Measurements from ENCODE around the gene VAV1.

VAV1 gene

DNA sequence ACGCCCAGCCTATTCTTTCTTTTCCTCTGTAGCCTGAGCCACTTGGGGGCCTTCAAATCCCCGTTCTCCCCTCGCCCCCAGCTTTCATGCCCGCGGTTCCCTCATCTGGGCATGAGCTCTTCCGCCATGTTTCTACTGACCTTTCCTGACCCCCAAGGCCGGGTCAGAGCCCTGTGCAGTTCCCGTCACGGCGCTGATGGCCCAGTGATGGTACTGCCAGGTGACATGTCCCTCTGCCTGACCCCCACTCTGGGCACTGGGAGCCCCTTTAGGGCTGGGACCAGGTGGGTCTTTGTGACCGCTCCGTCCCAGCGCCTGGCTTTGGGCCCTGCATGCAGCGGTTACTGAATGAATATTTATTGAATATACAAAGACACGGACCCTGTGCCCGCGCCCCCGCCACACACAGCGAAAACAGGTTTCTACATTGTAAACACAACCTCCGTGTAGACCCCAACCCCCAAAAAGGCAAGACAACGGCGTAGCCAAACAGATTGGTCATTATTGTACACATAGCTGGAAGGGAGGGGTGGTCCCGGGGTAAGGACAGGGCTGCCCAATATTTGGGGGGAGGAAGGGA, 42.8 kb upstream of the VAV1 start:
- TF ChIP-seq CTCF (conservative IDR thresholded peaks at IDR 0.05) (no peak), ZFX (IDR thresholded peaks at IDR 0.05) (no peak)
- H3K27ac ChIP-seq: no peak overlapping the region

GRCh38 chr19:6730153-6730804, 42.2 kb upstream of the VAV1 start:
- no peak for TF ChIP-seq CTCF (conservative IDR thresholded peaks at IDR 0.05)
- no peak for TF ChIP-seq ZFX (IDR thresholded peaks at IDR 0.05)
- H3K27ac ChIP-seq: no peak overlapping the region

GRCh38 chr19:6730941-6731670, 41.4 kb upstream of the VAV1 start:
- no peak overlapping the region for H3K27ac ChIP-seq
- TF ChIP-seq ZFX (IDR thresholded peaks at IDR 0.05) (no peak), CTCF (conservative IDR thresholded peaks at IDR 0.05) (no peak)

GRCh38 chr19:6731822-6732221, 40.7 kb upstream of the VAV1 start:
- no peak overlapping the region for H3K27ac ChIP-seq
- no peak for TF ChIP-seq ZFX (IDR thresholded peaks at IDR 0.05)
- no peak for TF ChIP-seq CTCF (conservative IDR thresholded peaks at IDR 0.05)

GRCh38 chr19:6732803-6733337, 39.6 kb upstream of the VAV1 start:
- H3K27ac ChIP-seq: no peak overlapping the region
- TF ChIP-seq ZFX (IDR thresholded peaks at IDR 0.05) (no peak), CTCF (conservative IDR thresholded peaks at IDR 0.05) (no peak)

DNA sequence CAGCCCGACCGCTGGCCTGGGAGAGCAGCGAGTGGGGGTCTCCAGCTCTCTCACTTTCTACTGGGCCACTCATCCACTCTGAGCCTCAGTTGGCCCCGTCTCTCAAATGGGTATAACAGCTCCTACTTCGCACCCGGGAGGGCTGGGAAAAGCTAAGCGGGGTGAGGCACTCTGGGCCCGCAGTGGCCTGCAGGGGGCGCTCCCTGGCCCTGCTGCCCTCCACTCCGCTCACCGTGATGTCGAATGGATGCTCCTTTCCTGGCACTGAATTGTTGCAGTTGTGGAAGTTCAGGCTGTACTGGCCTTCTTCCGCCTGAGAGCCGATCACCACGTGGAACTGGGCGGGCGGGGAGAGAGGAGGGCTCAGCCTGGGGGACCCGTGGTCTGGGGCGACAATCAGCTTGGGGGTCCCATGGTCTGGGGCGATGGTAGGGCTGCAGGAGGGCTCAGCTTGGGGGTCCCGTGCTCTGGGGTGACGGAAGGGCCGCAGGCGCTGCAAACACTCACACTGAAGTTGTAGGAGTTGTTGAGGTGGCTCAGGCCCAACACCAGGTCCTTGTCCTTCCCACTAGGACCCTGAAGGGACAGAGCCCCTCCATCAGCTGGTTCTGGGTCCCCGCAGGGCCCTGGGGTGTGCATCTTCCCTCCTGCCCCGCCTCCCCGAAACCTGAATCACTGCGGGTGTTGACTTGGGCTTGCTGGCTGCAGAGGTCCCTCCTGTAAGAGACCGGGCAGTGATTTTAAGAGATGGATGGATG, 39.0 kb upstream of the VAV1 start:
- TF ChIP-seq ZFX (IDR thresholded peaks at IDR 0.05) (no peak), CTCF (conservative IDR thresholded peaks at IDR 0.05) (no peak; the same call in 1 of the 2 replicates)
- H3K27ac ChIP-seq: no peak overlapping the region

Data from C4-2B (cell line).